Measurements from ENCODE around the gene MAGI2. TPM values are rescaled to one million over a fixed set of nuclear protein-coding genes. Genes with fewer than 3 reads are reported as not detected.

Gene MAGI2
- total RNA-seq, 2 experiments from 2014 or later, result 0.08 to 0.13 TPM

- Mint-ChIP-seq H3K4me1 (no peaks in the 10 kb centered on the region), H3K4me3 (no peak overlapping the region), H3K36me3 (ENCODE audit: low read depth) (no peaks in the 10 kb centered on the region), H3K27ac (no peak overlapping the region), H3K27me3 (peaks cover 3% of the 10 kb centered on the region), H3K9me3 (no peaks in the 10 kb centered on the region)
- no peak for DNase-seq
- ChIA-PET POLR2A (no interaction called here), CTCF (no interaction called here)
Measured at GRCh38 chr7:78197447-78197846, 1256.0 kb downstream of the MAGI2 start.

- CTCF ChIA-PET, result no interaction called here
- POLR2A ChIA-PET, result no interaction called here
- H3K9me3 Mint-ChIP-seq, result no peaks in the 10 kb centered on the region
- no peak overlapping the region for H3K27ac Mint-ChIP-seq
- DNase-seq, result no peak
- no peaks in the 10 kb centered on the region for H3K36me3 Mint-ChIP-seq (ENCODE audit: low read depth)
- H3K4me3 Mint-ChIP-seq, result no peak overlapping the region
- H3K4me1 Mint-ChIP-seq, result no peaks in the 10 kb centered on the region
- peaks cover 3% of the 10 kb centered on the region for H3K27me3 Mint-ChIP-seq
Measured at GRCh38 chr7:78195281-78195680, 1258.2 kb downstream of the MAGI2 start.

- Mint-ChIP-seq H3K4me1 (no peaks in the 10 kb centered on the region), H3K27me3 (peaks cover 3% of the 10 kb centered on the region), H3K9me3 (no peaks in the 10 kb centered on the region), H3K27ac (no peak overlapping the region), H3K4me3 (no peak overlapping the region), H3K36me3 (ENCODE audit: low read depth) (no peaks in the 10 kb centered on the region)
- ChIA-PET POLR2A (no interaction called here), CTCF (no interaction called here)
- DNase-seq, result no peak
Measured at GRCh38 chr7:78194611-78195010, 1258.9 kb downstream of the MAGI2 start.

GRCh38 chr7:78191475-78192079, 1261.9 kb downstream of the MAGI2 start:
- CTCF ChIA-PET, result no interaction called here
- H3K4me1 Mint-ChIP-seq, result no peaks in the 10 kb centered on the region
- H3K9me3 Mint-ChIP-seq, result no peaks in the 10 kb centered on the region
- POLR2A ChIA-PET, result no interaction called here
- H3K27ac Mint-ChIP-seq, result no peak overlapping the region
- H3K4me3 Mint-ChIP-seq, result no peak overlapping the region
- peaks cover 3% of the 10 kb centered on the region for H3K27me3 Mint-ChIP-seq
- H3K36me3 Mint-ChIP-seq (ENCODE audit: low read depth), result no peaks in the 10 kb centered on the region
- DNase-seq, result no peak

- POLR2A ChIA-PET, result no interaction called here
- no peaks in the 10 kb centered on the region for H3K4me1 Mint-ChIP-seq
- CTCF ChIA-PET, result no interaction called here
- peaks cover 3% of the 10 kb centered on the region for H3K27me3 Mint-ChIP-seq
- no peak overlapping the region for H3K27ac Mint-ChIP-seq
- H3K36me3 Mint-ChIP-seq (ENCODE audit: low read depth), result no peaks in the 10 kb centered on the region
- no peaks in the 10 kb centered on the region for H3K9me3 Mint-ChIP-seq
- DNase-seq, result no peak
- H3K4me3 Mint-ChIP-seq, result no peak overlapping the region
Measured at GRCh38 chr7:78189762-78190161, 1263.7 kb downstream of the MAGI2 start.

- Mint-ChIP-seq H3K4me1 (no peaks in the 10 kb centered on the region), H3K27me3 (peaks cover 3% of the 10 kb centered on the region), H3K36me3 (ENCODE audit: low read depth) (no peaks in the 10 kb centered on the region), H3K4me3 (no peak overlapping the region), H3K9me3 (no peaks in the 10 kb centered on the region), H3K27ac (no peak overlapping the region)
- ChIA-PET CTCF (no interaction called here), POLR2A (no interaction called here)
- DNase-seq, result no peak
Measured at GRCh38 chr7:78185149-78185745, 1268.2 kb downstream of the MAGI2 start.

GRCh38 chr7:78184299-78184698, 1269.2 kb downstream of the MAGI2 start:
- Mint-ChIP-seq H3K27ac (no peak overlapping the region), H3K36me3 (ENCODE audit: low read depth) (no peaks in the 10 kb centered on the region), H3K4me1 (no peaks in the 10 kb centered on the region), H3K27me3 (peaks cover 3% of the 10 kb centered on the region), H3K4me3 (no peak overlapping the region), H3K9me3 (no peaks in the 10 kb centered on the region)
- DNase-seq, result no peak
- ChIA-PET CTCF (no interaction called here), POLR2A (no interaction called here)

- POLR2A ChIA-PET, result no interaction called here
- CTCF ChIA-PET, result no interaction called here
- Mint-ChIP-seq H3K4me1 (no peaks in the 10 kb centered on the region), H3K9me3 (no peaks in the 10 kb centered on the region), H3K4me3 (no peak overlapping the region), H3K27me3 (peaks cover 3% of the 10 kb centered on the region), H3K36me3 (ENCODE audit: low read depth) (no peaks in the 10 kb centered on the region), H3K27ac (no peak overlapping the region)
- DNase-seq, result no peak
Measured at GRCh38 chr7:78179827-78180477, 1273.5 kb downstream of the MAGI2 start.

- ChIA-PET CTCF (no interaction called here), POLR2A (no interaction called here)
- peaks cover 6% of the 10 kb centered on the region for H3K27me3 Mint-ChIP-seq
- no peak overlapping the region for H3K27ac Mint-ChIP-seq
- H3K9me3 Mint-ChIP-seq, result no peaks in the 10 kb centered on the region
- H3K4me1 Mint-ChIP-seq, result no peaks in the 10 kb centered on the region
- no peak overlapping the region for H3K4me3 Mint-ChIP-seq
- no peaks in the 10 kb centered on the region for H3K36me3 Mint-ChIP-seq (ENCODE audit: low read depth)
- no peak for DNase-seq
Measured at GRCh38 chr7:78179211-78179610, 1274.3 kb downstream of the MAGI2 start.

GRCh38 chr7:78178319-78178718, 1275.1 kb downstream of the MAGI2 start:
- POLR2A ChIA-PET, result no interaction called here
- no peak overlapping the region for H3K27ac Mint-ChIP-seq
- H3K36me3 Mint-ChIP-seq (ENCODE audit: low read depth), result no peaks in the 10 kb centered on the region
- no peak overlapping the region for H3K4me3 Mint-ChIP-seq
- CTCF ChIA-PET, result no interaction called here
- H3K9me3 Mint-ChIP-seq, result no peaks in the 10 kb centered on the region
- H3K27me3 Mint-ChIP-seq, result peaks cover 6% of the 10 kb centered on the region
- no peaks in the 10 kb centered on the region for H3K4me1 Mint-ChIP-seq
- DNase-seq, result no peak

- H3K27ac Mint-ChIP-seq, result no peak overlapping the region
- POLR2A ChIA-PET, result no interaction called here
Measured at GRCh38 chr7:78176171-78176570, 1277.3 kb downstream of the MAGI2 start.

GRCh38 chr7:78175330-78176100, 1278.0 kb downstream of the MAGI2 start:
- Mint-ChIP-seq H3K27me3 (peaks cover 4% of the 10 kb centered on the region), H3K9me3 (no peaks in the 10 kb centered on the region), H3K27ac (no peak overlapping the region), H3K4me3 (no peak overlapping the region), H3K4me1 (no peaks in the 10 kb centered on the region), H3K36me3 (ENCODE audit: low read depth) (no peaks in the 10 kb centered on the region)
- ChIA-PET POLR2A (no interaction called here), CTCF (no interaction called here)
- DNase-seq, result no peak

More at GRCh38 chr7:78176171-78176570, 1277.3 kb downstream of the MAGI2 start:
- Mint-ChIP-seq H3K27me3 (peaks cover 6% of the 10 kb centered on the region), H3K4me3 (no peak overlapping the region), H3K4me1 (no peaks in the 10 kb centered on the region), H3K9me3 (no peaks in the 10 kb centered on the region), H3K36me3 (ENCODE audit: low read depth) (no peaks in the 10 kb centered on the region)
- CTCF ChIA-PET, result no interaction called here
- DNase-seq, result no peak

- Mint-ChIP-seq H3K27ac (no peak overlapping the region), H3K36me3 (ENCODE audit: low read depth) (no peaks in the 10 kb centered on the region), H3K27me3 (peaks cover 4% of the 10 kb centered on the region), H3K4me3 (no peak overlapping the region), H3K4me1 (no peaks in the 10 kb centered on the region), H3K9me3 (no peaks in the 10 kb centered on the region)
- DNase-seq, result no peak
- ChIA-PET CTCF (no interaction called here), POLR2A (no interaction called here)
Measured at GRCh38 chr7:78173666-78174065, 1279.8 kb downstream of the MAGI2 start.

All from activated CD4-positive, alpha-beta memory T cell treated with anti-CD3 and anti-CD28 coated beads, Interleukin-2, amount 10 ng/mL, durations not matched to agents 7 days and 5 days (primary cell).